K562 (cell line): ENCODE measurements around the gene RAB24. TPM values are rescaled to one million over a fixed set of nuclear protein-coding genes. Genes with fewer than 3 reads are reported as not detected.
A peak's percentile ranks its signal among the peaks of the same experiment; 100 is the strongest.

Experiments
- BHLHE40 ChIP-seq: IDR thresholded peaks from 2 replicates; pipeline ENCODE4 v1.6.1; 2011; ENCODE audit warnings: low read length, improper control_type of control experiment
- CXXC5 ChIP-seq: fragments of 250-450 bp; sonication (Bioruptor Pico); IDR thresholded peaks from 2 replicates; pipeline ENCODE4 v1.8.0; 2022; ENCODE audit warnings: inconsistent platforms, mild to moderate bottlenecking, moderate library complexity
- ELF2 ChIP-seq: fragments of 250-450 bp; sonication (Bioruptor Pico); IDR thresholded peaks from 2 replicates; pipeline ENCODE4 v1.5.0; 2021; ENCODE audit warnings: mild to moderate bottlenecking
- FOXK1 ChIP-seq: sonication (generic); formaldehyde crosslinking; IDR thresholded peaks from 2 replicates; pipeline ENCODE4 v1.8.0; 2022; ENCODE audit warnings: missing genetic modification reagents, mild to moderate bottlenecking, borderline replicate concordance
- MNT ChIP-seq, 2 experiments: fragments of 450-650 bp; conservative IDR thresholded peaks; 2 replicates each; pipeline ENCODE4 v1.6.1; 2017; ENCODE audit warnings: mild to moderate bottlenecking in 2 of 2, moderate library complexity in 2 of 2
- NRF1 ChIP-seq, 2 experiments: fragments of 450-650 bp; IDR thresholded peaks in 1 of 2; conservative IDR thresholded peaks in 1 of 2; 2 replicates each; pipeline ENCODE4 v1.6.1; 2014; ENCODE audit warnings: mild to moderate bottlenecking in 2 of 2
- PPARD ChIP-seq: fragments of 250-450 bp; sonication (Bioruptor Pico); IDR thresholded peaks from 2 replicates; pipeline ENCODE4 v1.8.0; 2022; ENCODE audit warnings: inconsistent platforms, mild to moderate bottlenecking, moderate library complexity
- SMAD4 ChIP-seq: fragments of 250-450 bp; sonication (Bioruptor Pico); conservative IDR thresholded peaks from 2 replicates; pipeline ENCODE4 v1.8.0; 2021; ENCODE audit warnings: inconsistent platforms, mild to moderate bottlenecking, moderate library complexity
- XRCC3 ChIP-seq: fragments of 450-650 bp; IDR thresholded peaks from 2 replicates; pipeline ENCODE4 v1.6.1; 2017; ENCODE audit warnings: mild to moderate bottlenecking, moderate library complexity
- XRCC5 ChIP-seq: fragments of 200-400 bp; formaldehyde crosslinking; IDR thresholded peaks from 2 replicates; pipeline ENCODE4 v1.6.1; 2017; ENCODE audit warnings: low read depth, mild to moderate bottlenecking, low read length
- ZKSCAN1 ChIP-seq: fragments of 150-350 bp; IDR thresholded peaks from 2 replicates; pipeline ENCODE4 v1.6.1; 2016; ENCODE audit warnings: low read depth, low read length
- ZNF444 ChIP-seq: fragments of 250-450 bp; sonication (Bioruptor Pico); IDR thresholded peaks from 2 replicates; pipeline ENCODE4 v1.4.0; 2020; ENCODE audit warnings: mild to moderate bottlenecking, moderate library complexity
- ZNF717 ChIP-seq: fragments of 250-450 bp; sonication (Bioruptor Pico); IDR thresholded peaks from 2 replicates; pipeline ENCODE4 v1.5.0; 2021
- polyA plus RNA-seq, 8 experiments: library from polyadenylated mRNA; depleted of rRNA in 4 of 8; stranded (reverse) in 5 of 8; unstranded in 3 of 8; fragments of >200 nt; fragmentation: Nextera tagmentation in 2 of 8; fragmentation: Illumina TruSeq in 1 of 8; extraction: Ambion mirVana in 2 of 8; extraction: Trizol in 1 of 8; gene quantifications; 2 replicates each; pipeline versions ENCODE4 v1.2.1 to v1.2.3, GENCODE V29; 2011 to 2014; ENCODE audit warnings: inconsistent platforms in 1 of 8, missing spikeins in 1 of 8
- total RNA-seq, 7 experiments: library from RNA; depleted of rRNA in 6 of 7; stranded (reverse); fragments of >200 nt in 6 of 7; fragmentation: Illumina TruSeq in 2 of 7; extraction: Trizol in 2 of 7; gene quantifications; 2 replicates each; pipeline versions ENCODE4 v1.2.1 to v1.2.3, GENCODE V29; 2011 to 2021; ENCODE audit warnings: low replicate concordance in 1 of 7
- TF ChIP-seq, protein P1 (sequence below), 2 experiments: fragments of 450-650 bp in 1 of 2; sonication (generic) in 1 of 2; formaldehyde crosslinking in 1 of 2; IDR thresholded peaks; 2 replicates each; pipeline versions ENCODE4 v1.7.1 to v1.9.0; 2016 to 2022; ENCODE audit warnings: inconsistent platforms in 1 of 2, mild to moderate bottlenecking in 1 of 2, missing genetic modification reagents in 1 of 2
- TF ChIP-seq, protein P2 (sequence below): fragments of 250-450 bp; sonication (Bioruptor Pico); IDR thresholded peaks from 2 replicates; pipeline ENCODE4 v1.8.0; 2021; ENCODE audit warnings: moderate library complexity, mild to moderate bottlenecking, inconsistent platforms
- TF ChIP-seq, protein P3 (sequence below): fragments of 250-450 bp; sonication (Bioruptor Pico); IDR thresholded peaks from 2 replicates; pipeline ENCODE4 v1.4.0; 2020

The RAB24 gene
- total and polyA plus RNA-seq, 9 of the 15 experiments (the other 6 are each of a cell fraction or from before 2014, with no cell fraction given), result 13.9 to 107 (median 34.8) TPM

- TF ChIP-seq, protein P1, sequence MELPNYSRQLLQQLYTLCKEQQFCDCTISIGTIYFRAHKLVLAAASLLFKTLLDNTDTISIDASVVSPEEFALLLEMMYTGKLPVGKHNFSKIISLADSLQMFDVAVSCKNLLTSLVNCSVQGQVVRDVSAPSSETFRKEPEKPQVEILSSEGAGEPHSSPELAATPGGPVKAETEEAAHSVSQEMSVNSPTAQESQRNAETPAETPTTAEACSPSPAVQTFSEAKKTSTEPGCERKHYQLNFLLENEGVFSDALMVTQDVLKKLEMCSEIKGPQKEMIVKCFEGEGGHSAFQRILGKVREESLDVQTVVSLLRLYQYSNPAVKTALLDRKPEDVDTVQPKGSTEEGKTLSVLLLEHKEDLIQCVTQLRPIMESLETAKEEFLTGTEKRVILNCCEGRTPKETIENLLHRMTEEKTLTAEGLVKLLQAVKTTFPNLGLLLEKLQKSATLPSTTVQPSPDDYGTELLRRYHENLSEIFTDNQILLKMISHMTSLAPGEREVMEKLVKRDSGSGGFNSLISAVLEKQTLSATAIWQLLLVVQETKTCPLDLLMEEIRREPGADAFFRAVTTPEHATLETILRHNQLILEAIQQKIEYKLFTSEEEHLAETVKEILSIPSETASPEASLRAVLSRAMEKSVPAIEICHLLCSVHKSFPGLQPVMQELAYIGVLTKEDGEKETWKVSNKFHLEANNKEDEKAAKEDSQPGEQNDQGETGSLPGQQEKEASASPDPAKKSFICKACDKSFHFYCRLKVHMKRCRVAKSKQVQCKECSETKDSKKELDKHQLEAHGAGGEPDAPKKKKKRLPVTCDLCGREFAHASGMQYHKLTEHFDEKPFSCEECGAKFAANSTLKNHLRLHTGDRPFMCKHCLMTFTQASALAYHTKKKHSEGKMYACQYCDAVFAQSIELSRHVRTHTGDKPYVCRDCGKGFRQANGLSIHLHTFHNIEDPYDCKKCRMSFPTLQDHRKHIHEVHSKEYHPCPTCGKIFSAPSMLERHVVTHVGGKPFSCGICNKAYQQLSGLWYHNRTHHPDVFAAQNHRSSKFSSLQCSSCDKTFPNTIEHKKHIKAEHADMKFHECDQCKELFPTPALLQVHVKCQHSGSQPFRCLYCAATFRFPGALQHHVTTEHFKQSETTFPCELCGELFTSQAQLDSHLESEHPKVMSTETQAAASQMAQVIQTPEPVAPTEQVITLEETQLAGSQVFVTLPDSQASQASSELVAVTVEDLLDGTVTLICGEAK (IDR thresholded peaks at IDR 0.05), result peak; percentile 55
- TF ChIP-seq, protein P1 (CRISPR knock-in tag; IDR thresholded peaks at IDR 0.05), result no peak
- TF ChIP-seq SMAD4 (CRISPR knock-in tag) (no peak), XRCC5 (0 out of 2 replicates have a peak, but pooled peaks have one; percentile 63), ELF2 (CRISPR knock-in tag) (no peak), MNT (conservative IDR thresholded peaks at IDR 0.05) (0 out of 4 replicates have a peak, but pooled peaks of 1 of the 2 experiments have one; percentile 14), ZNF717 (CRISPR knock-in tag) (no peak), ZNF444 (no peak), BHLHE40 (peak; percentile 31; the same call in 1 of the 2 replicates), PPARD (CRISPR knock-in tag) (no peak), NRF1 (conservative IDR thresholded peaks at IDR 0.05 in 1 of 2, IDR thresholded peaks at IDR 0.05 in 1 of 2) (peak; percentile 28 to 44; a peak in 2 of 4 replicates), XRCC3 (no peak), CXXC5 (CRISPR knock-in tag) (peak; percentile 24; the same call in 1 of the 2 replicates), ZKSCAN1 (no peak), FOXK1 (CRISPR knock-in tag) (no peak)
- TF ChIP-seq, protein P2, sequence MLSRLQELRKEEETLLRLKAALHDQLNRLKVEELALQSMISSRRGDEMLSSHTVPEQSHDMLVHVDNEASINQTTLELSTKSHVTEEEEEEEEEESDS (CRISPR knock-in tag), result no peak
- TF ChIP-seq, protein P3, sequence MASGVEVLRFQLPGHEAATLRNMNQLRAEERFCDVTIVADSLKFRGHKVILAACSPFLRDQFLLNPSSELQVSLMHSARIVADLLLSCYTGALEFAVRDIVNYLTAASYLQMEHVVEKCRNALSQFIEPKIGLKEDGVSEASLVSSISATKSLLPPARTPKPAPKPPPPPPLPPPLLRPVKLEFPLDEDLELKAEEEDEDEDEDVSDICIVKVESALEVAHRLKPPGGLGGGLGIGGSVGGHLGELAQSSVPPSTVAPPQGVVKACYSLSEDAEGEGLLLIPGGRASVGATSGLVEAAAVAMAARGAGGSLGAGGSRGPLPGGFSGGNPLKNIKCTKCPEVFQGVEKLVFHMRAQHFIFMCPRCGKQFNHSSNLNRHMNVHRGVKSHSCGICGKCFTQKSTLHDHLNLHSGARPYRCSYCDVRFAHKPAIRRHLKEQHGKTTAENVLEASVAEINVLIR, result 0 out of 2 replicates have a peak, but pooled peaks have one; percentile 38
Observed at GRCh38 chr5:177300236-177300880, 3.2 kb downstream of the RAB24 start (continued).
